Skeletal muscle tissue (tissue), 4 donors: ENCODE results near the gene UTS2B. TPM values are rescaled to one million over a fixed set of nuclear protein-coding genes. Genes with fewer than 3 reads are reported as not detected.

Experiments used
- H3K27ac ChIP-seq: one replicate; pipeline ENCODE4 v1.7.0; 2013; ENCODE audit warnings: mild to moderate bottlenecking, low read depth, low read length, inconsistent platforms
- H3K27me3 ChIP-seq, 3 donors: one replicate each; pipeline ENCODE4 v1.7.0; 2013; ENCODE audit warnings: low read length in 3 of 3; ENCODE audit not compliant: control insufficient read depth in 3 of 3, insufficient read depth in 3 of 3
- H3K36me3 ChIP-seq, 3 donors: one replicate each; pipeline ENCODE4 v1.7.0; 2013; ENCODE audit warnings: low read length in 3 of 3; ENCODE audit not compliant: control insufficient read depth in 3 of 3, insufficient read depth in 3 of 3
- H3K4me1 ChIP-seq, 3 donors: one replicate each; pipeline ENCODE4 v1.7.0; 2013; ENCODE audit warnings: low read length in 3 of 3, mild to moderate bottlenecking in 3 of 3; ENCODE audit not compliant: control insufficient read depth in 3 of 3, insufficient read depth in 3 of 3
- H3K4me3 ChIP-seq, 3 donors: one replicate each; pipeline ENCODE4 v1.7.0; 2013; ENCODE audit warnings: low read length in 3 of 3
- H3K9ac ChIP-seq, 3 donors: one replicate each; pipeline ENCODE4 v1.7.0; 2013; ENCODE audit warnings: low read length in 3 of 3, mild to moderate bottlenecking in 3 of 3, moderate library complexity in 2 of 3, low read depth in 1 of 3
- H3K9me3 ChIP-seq, 3 donors: one replicate each; pipeline ENCODE4 v1.7.0; 2013; ENCODE audit warnings: low read length in 3 of 3; ENCODE audit not compliant: control insufficient read depth in 3 of 3
- total RNA-seq: library from RNA; depleted of rRNA; stranded (reverse); fragments of >200 nt; gene quantifications from one replicate; pipeline ENCODE4 v1.2.3, GENCODE V29; 2014
- donor health status: Osteomylitis.

UTS2B gene
- total RNA-seq, 1 donor from 2014 or later, result not detected

DNA sequence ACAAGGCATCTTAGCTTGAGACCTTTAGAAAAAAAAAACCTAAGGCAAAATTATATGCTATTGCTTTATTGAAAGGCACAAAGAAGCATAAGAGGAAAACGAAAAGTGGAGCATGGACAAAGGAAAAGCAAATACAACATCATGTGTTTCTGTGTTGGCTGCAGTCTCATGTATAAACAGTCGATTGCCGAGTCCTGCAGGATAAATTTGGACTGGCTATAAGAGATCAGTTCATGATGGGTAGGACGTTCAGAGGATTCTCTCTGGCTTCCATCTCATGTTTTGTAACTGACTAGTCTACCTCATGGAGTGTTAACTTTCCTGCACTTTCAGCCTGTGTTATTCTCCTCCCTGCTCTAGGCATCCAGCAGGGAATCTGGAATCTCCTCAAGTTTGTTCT is 23.0 kb downstream of the UTS2B start:
- Histone ChIP-seq H3K4me3 (no peak overlapping the region), H3K9ac (no peak overlapping the region), H3K27me3 (no peaks in the 10 kb centered on the region), H3K27ac (no peak overlapping the region), H3K9me3 (no peaks in the 10 kb centered on the region), H3K4me1 (no peaks in the 10 kb centered on the region), H3K36me3 (no peaks in the 10 kb centered on the region)

DNA sequence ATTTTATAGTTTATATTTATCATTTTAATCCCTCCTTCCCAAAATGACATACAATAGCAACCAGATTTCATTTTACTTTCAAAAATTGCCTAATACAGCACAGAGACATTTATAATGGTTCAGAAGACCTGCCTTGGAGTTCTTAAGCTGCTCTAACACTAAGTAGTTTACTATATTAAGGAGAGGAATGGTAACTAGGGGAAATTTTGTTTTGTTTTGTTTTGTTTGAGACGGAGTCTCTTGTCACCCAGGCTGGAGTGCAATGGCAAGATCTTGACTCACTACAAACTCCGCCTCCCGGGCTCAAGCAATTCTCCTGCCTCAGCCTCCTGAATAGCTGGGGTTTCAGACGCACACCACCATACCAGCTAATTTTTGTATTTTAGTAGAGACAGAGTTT is 23.9 kb downstream of the UTS2B start:
- H3K9ac ChIP-seq, result no peak overlapping the region
- no peaks in the 10 kb centered on the region for H3K4me1 ChIP-seq
- no peaks in the 10 kb centered on the region for H3K27me3 ChIP-seq
- no peaks in the 10 kb centered on the region for H3K9me3 ChIP-seq
- no peaks in the 10 kb centered on the region for H3K36me3 ChIP-seq
- H3K27ac ChIP-seq, result no peak overlapping the region
- H3K4me3 ChIP-seq, result no peak overlapping the region

DNA sequence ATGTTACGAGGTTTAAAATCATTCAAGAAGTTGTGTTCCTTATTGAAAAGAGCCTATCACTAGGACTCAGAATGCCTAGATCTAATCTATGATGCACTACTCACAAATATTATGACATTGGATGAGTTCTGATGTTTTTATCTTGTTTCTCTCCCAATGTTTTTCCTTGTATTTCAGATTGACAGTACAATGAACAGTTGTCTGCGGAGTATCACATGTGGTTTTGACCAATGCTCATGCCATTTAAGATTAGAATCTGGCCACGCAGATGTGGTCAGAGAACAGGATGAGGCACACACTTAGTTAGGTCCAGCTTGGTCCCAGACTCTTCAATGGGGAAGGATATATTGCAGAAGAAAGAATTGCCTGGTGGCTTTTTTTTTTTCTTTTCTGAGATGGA is 26.7 kb downstream of the UTS2B start:
- H3K27ac ChIP-seq, result no peak overlapping the region
- no peak overlapping the region for H3K4me3 ChIP-seq
- no peaks in the 10 kb centered on the region for H3K4me1 ChIP-seq
- no peaks in the 10 kb centered on the region for H3K27me3 ChIP-seq
- no peaks in the 10 kb centered on the region for H3K9me3 ChIP-seq
- H3K9ac ChIP-seq, result no peak overlapping the region
- no peaks in the 10 kb centered on the region for H3K36me3 ChIP-seq

DNA sequence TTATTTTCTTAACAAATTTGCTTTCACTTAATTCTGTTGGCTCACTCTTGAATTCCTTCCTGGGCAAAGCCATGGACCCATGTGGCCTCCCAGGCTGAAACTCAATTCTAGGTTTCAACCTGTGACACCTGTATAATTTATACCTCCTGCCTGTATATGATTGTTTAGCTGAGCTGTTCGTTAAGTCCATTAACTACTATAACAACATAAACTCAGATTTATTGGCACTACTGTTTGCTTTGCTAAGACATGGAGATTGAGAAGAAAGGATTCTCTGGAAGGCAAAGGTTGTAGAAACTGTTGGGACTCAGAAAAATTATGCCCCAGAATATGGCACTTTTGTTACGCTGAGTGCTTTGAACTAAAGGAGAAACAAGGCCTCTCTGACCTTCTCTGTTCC is 27.9 kb downstream of the UTS2B start:
- Histone ChIP-seq H3K4me1 (no peaks in the 10 kb centered on the region), H3K9ac (no peak overlapping the region), H3K36me3 (no peaks in the 10 kb centered on the region), H3K27ac (no peak overlapping the region), H3K27me3 (no peaks in the 10 kb centered on the region), H3K4me3 (no peak overlapping the region), H3K9me3 (no peaks in the 10 kb centered on the region)

DNA sequence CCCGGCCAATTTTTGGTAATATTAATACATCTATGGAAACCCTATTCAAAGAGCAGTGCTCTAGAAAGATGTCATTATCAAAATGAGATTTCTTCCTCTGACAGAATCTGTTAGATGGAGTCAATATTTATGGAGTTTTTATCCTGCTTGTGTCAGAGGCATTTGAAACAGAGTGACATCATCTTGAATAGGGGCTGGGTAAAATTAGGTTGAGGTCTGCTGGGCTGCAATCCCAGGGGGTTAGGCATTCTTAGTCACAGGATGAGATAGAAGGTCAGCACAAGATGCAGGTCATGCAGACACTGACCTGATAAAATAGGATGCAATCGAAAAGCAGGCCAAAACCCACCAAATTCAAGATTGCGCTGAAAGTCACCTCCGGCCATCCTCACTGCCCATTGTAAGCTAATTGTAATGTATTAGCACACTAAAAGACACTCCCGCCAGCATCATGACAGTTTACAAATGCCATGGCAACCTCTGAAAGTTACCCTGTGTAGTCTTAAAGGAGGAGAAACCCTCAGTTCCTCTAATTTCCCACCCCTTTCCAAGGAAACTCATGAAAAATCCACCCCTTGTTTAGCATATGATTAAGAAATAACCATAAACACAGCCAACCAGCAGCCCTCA is 28.4 kb downstream of the UTS2B start:
- Histone ChIP-seq H3K36me3 (no peaks in the 10 kb centered on the region), H3K9me3 (no peaks in the 10 kb centered on the region), H3K4me1 (no peaks in the 10 kb centered on the region), H3K4me3 (no peak overlapping the region), H3K27ac (no peak overlapping the region), H3K27me3 (no peaks in the 10 kb centered on the region), H3K9ac (no peak overlapping the region)

DNA sequence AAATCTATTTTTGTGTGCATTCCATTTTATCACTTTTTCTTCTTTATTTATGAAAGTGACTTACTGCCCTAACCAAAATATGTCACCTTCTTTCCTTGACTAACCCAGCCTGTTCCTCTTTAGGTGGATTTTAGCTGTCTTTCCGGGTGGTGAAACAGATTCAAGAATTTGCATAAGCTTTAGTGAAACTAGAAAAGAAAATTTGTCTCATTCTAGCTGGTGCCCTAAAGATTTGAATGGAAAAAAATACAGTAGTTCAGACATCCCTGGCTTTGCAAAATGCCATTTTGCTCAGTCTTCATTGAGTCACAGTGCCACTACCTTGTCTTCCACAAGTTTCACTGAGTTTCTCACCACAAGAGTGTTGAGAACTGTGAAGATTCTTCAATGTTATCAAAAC is 29.3 kb downstream of the UTS2B start:
- Histone ChIP-seq H3K36me3 (no peaks in the 10 kb centered on the region), H3K9ac (no peak overlapping the region), H3K9me3 (no peaks in the 10 kb centered on the region), H3K4me3 (no peak overlapping the region), H3K27me3 (no peaks in the 10 kb centered on the region), H3K27ac (no peak overlapping the region), H3K4me1 (no peaks in the 10 kb centered on the region)

DNA sequence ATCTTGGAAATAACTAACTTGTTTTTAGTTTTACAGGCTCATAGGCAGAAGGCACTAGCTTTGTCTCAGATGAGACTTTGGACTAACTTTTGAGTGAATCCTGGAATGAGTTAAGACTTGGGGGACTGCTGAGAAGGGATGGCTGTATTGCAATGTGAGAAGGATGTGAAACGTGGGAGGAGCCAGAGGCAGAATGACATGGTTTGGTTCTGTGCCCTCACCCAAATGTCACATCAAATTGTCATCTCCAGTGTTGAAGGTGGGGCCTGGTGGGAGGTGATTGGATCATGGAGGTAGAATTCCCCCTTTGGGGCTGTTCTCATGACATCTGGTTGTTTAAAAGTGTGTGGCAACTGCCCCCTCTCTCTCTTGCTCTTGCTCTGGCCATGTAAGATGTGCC is 29.9 kb downstream of the UTS2B start:
- no peak overlapping the region for H3K9ac ChIP-seq
- no peaks in the 10 kb centered on the region for H3K9me3 ChIP-seq
- no peak overlapping the region for H3K4me3 ChIP-seq
- no peaks in the 10 kb centered on the region for H3K36me3 ChIP-seq
- no peaks in the 10 kb centered on the region for H3K27me3 ChIP-seq
- no peak overlapping the region for H3K27ac ChIP-seq
- H3K4me1 ChIP-seq, result no peaks in the 10 kb centered on the region

DNA sequence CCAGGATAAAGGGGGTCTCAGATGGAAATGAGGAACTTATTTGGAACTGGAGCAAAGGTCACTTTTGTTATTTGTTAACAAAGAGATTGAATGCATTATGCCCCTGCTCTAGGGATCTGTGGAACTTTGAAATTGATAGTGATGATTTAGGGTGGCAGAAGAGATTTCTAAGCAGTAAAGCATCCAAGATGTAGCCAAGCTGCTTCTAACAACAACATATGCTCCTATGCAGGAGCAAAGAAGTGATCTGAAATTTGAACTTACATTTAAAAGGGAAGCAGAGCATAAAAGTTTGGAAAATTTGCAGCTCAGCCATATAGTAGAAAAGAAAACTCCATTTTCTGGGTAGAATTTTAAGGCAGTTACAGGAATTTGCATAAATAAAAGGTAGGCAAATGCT is 31.5 kb downstream of the UTS2B start:
- no peaks in the 10 kb centered on the region for H3K4me1 ChIP-seq
- no peak overlapping the region for H3K4me3 ChIP-seq
- no peaks in the 10 kb centered on the region for H3K9me3 ChIP-seq
- no peaks in the 10 kb centered on the region for H3K27me3 ChIP-seq
- H3K27ac ChIP-seq, result no peak overlapping the region
- no peak overlapping the region for H3K9ac ChIP-seq
- H3K36me3 ChIP-seq, result no peaks in the 10 kb centered on the region

DNA sequence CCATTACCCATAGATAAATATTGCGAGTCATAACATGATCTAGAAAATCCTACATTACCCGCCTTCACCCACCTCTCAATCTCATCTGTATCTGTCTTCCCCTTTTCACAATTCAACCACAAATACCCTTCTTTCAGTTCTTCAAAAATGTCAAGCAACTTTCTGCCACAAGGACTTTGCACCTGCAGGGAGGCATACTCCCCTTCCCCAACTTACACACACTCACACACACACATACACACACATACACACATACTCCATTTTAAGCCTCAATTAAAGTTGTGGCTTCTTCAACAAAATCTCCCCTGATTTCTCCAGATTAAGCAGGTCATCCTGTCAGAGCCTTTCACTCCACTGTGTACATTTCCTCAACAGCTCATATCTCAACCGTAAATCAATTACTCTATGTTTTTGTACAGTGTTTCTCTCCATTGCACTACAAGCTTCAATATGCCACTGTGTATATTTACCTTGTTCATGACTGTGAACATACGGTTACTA is 34.2 kb downstream of the UTS2B start:
- H3K9me3 ChIP-seq, result no peaks in the 10 kb centered on the region
- no peaks in the 10 kb centered on the region for H3K27me3 ChIP-seq
- H3K9ac ChIP-seq, result no peak overlapping the region
- no peak overlapping the region for H3K4me3 ChIP-seq
- H3K4me1 ChIP-seq, result no peaks in the 10 kb centered on the region
- H3K27ac ChIP-seq, result no peak overlapping the region
- H3K36me3 ChIP-seq, result no peaks in the 10 kb centered on the region

DNA sequence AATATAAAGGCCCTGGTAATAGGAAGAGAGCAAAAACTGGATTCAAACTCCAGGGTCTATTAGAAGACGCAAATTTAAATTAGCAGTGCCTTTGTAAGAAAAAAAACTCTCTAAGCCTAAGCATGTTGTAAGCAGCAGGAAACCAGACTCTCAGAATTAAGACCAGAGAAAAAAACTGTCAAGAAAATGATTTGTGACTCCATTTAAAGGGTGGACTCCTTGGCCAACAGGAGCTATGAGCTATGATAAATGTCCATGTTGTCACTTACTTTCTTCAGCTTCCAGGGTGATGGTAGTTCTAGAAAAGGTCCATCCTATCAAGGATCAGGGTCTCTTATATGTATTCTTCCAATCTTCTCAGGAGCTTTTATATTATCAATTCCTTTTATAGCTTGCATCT is 36.0 kb downstream of the UTS2B start:
- Histone ChIP-seq H3K4me3 (no peak overlapping the region), H3K27me3 (no peaks in the 10 kb centered on the region), H3K4me1 (no peaks in the 10 kb centered on the region), H3K9me3 (no peaks in the 10 kb centered on the region), H3K36me3 (no peaks in the 10 kb centered on the region), H3K27ac (no peak overlapping the region), H3K9ac (no peak overlapping the region)
